Esophagus (tissue), 2 donors: ENCODE results near the gene TENT4B. TPM values are rescaled to one million over a fixed set of nuclear protein-coding genes. Genes with fewer than 3 reads are reported as not detected.
A peak's percentile ranks its signal among the peaks of the same experiment; 100 is the strongest.

Experiments
- H3K27ac ChIP-seq, 2 donors: one replicate each; pipeline ENCODE4 v1.5.1; 2013; ENCODE audit warnings: low read depth in 2 of 2, mild to moderate bottlenecking in 2 of 2, inconsistent platforms in 1 of 2, low read length in 1 of 2, moderate library complexity in 1 of 2
- H3K27me3 ChIP-seq, 2 donors: one replicate each; pipeline ENCODE4 v1.6.1; 2013; ENCODE audit warnings: low read length in 2 of 2, control low read depth in 1 of 2, mild to moderate bottlenecking in 1 of 2; ENCODE audit not compliant: insufficient read depth in 2 of 2, control insufficient read depth in 1 of 2
- H3K36me3 ChIP-seq, 2 donors: one replicate each; pipeline ENCODE4 v1.6.1; 2013; ENCODE audit warnings: low read length in 1 of 2; ENCODE audit not compliant: control insufficient read depth in 2 of 2, insufficient read depth in 2 of 2
- H3K4me1 ChIP-seq, 2 donors: one replicate each; pipeline ENCODE4 v1.6.1; 2013; ENCODE audit warnings: low read length in 1 of 2; ENCODE audit not compliant: control insufficient read depth in 2 of 2, insufficient read depth in 2 of 2
- H3K4me3 ChIP-seq, 2 donors: one replicate each; pipeline ENCODE4 v1.5.1; 2013; ENCODE audit warnings: low read length in 2 of 2, mild to moderate bottlenecking in 2 of 2, low read depth in 1 of 2, moderate library complexity in 1 of 2
- H3K9me3 ChIP-seq, 2 donors: one replicate each; pipeline ENCODE4 v1.6.1; 2013; ENCODE audit warnings: mild to moderate bottlenecking in 2 of 2, low read depth in 1 of 2, low read length in 1 of 2, moderate library complexity in 1 of 2; ENCODE audit not compliant: control insufficient read depth in 2 of 2, insufficient read depth in 1 of 2
- WGBS, 2 donors: extraction: QIAGEN DNeasy Blood & Tissue Kit; methylation state at CpG; one replicate each; pipeline ENCODE4 v1.1.7; 2013; 5-methylcytosine and 5-hydroxymethylcytosine counted together
- polyA plus RNA-seq, 2 donors: library from polyadenylated mRNA; stranded (reverse); fragments of 200-250 nt; gene quantifications; one replicate each; pipeline ENCODE4 v1.2.3, GENCODE V29; 2013
- donor health status: healthy with polysubstance abuse.
- donor health status: Bipolar disorder and iron deficiency.

The TENT4B gene
- polyA plus RNA-seq, 2 donors: 2.6 to 3.0 TPM

- H3K27me3 ChIP-seq: no peaks in the 10 kb centered on the region
- peak overlapping the region in 1 of 2 donors; percentile 8 for H3K27ac ChIP-seq
- peaks cover 0 to 2% of the 10 kb centered on the region in 2 donors for H3K36me3 ChIP-seq
- 43 to 48% methylated on average over 23 of the region's 23 CpGs for WGBS, 2 donors
- H3K4me1 ChIP-seq: peaks cover 0 to 6% of the 10 kb centered on the region in 2 donors
- no peak overlapping the region for H3K4me3 ChIP-seq
- H3K9me3 ChIP-seq: no peaks in the 10 kb centered on the region
Measured at GRCh38 chr16:50259334-50260205, 106.5 kb downstream of the TENT4B start.

- Histone ChIP-seq H3K27me3 (no peaks in the 10 kb centered on the region), H3K9me3 (no peaks in the 10 kb centered on the region), H3K27ac (no peak overlapping the region), H3K4me1 (peaks cover 0 to 7% of the 10 kb centered on the region in 2 donors), H3K4me3 (no peak overlapping the region), H3K36me3 (peaks cover 0 to 2% of the 10 kb centered on the region in 2 donors)
- WGBS, 2 donors: 87 to 93% methylated on average over 9 of the region's 9 CpGs
Measured at GRCh38 chr16:50260206-50261159, 107.4 kb downstream of the TENT4B start.

GRCh38 chr16:50261160-50261706 lies 108.1 kb downstream of the TENT4B start:
- H3K27me3 ChIP-seq: no peaks in the 10 kb centered on the region
- no peak overlapping the region for H3K4me3 ChIP-seq
- 81 to 84% methylated on average over 9 of the region's 9 CpGs for WGBS, 2 donors
- no peak overlapping the region for H3K27ac ChIP-seq
- peaks cover 0 to 2% of the 10 kb centered on the region in 2 donors for H3K36me3 ChIP-seq
- peaks cover 3 to 13% of the 10 kb centered on the region in 2 donors for H3K4me1 ChIP-seq
- no peaks in the 10 kb centered on the region for H3K9me3 ChIP-seq

GRCh38 chr16:50261707-50262235 lies 108.7 kb downstream of the TENT4B start:
- H3K9me3 ChIP-seq: no peaks in the 10 kb centered on the region
- H3K36me3 ChIP-seq: peaks cover 0 to 2% of the 10 kb centered on the region in 2 donors
- H3K27ac ChIP-seq: no peak overlapping the region
- 60 to 66% methylated on average over 11 of the region's 11 CpGs for WGBS, 2 donors
- peaks cover 7 to 16% of the 10 kb centered on the region in 2 donors for H3K4me1 ChIP-seq
- no peak overlapping the region for H3K4me3 ChIP-seq
- no peaks in the 10 kb centered on the region for H3K27me3 ChIP-seq

- Histone ChIP-seq H3K4me1 (peaks cover 7 to 16% of the 10 kb centered on the region in 2 donors), H3K4me3 (no peak overlapping the region), H3K9me3 (no peaks in the 10 kb centered on the region), H3K36me3 (peaks cover 0 to 2% of the 10 kb centered on the region in 2 donors), H3K27ac (no peak overlapping the region), H3K27me3 (no peaks in the 10 kb centered on the region)
- WGBS, 2 donors: 85 to 87% methylated on average over 16 of the region's 16 CpGs
Measured at GRCh38 chr16:50263060-50263909, 110.2 kb downstream of the TENT4B start.

- H3K4me1 ChIP-seq: peaks cover 7 to 16% of the 10 kb centered on the region in 2 donors
- no peaks in the 10 kb centered on the region for H3K27me3 ChIP-seq
- no peaks in the 10 kb centered on the region for H3K9me3 ChIP-seq
- WGBS, 2 donors: 80 to 85% methylated on average over 7 of the region's 8 CpGs
- peaks cover 0 to 2% of the 10 kb centered on the region in 2 donors for H3K36me3 ChIP-seq
- no peak overlapping the region for H3K4me3 ChIP-seq
- no peak overlapping the region for H3K27ac ChIP-seq
Measured at GRCh38 chr16:50263940-50264929, 111.1 kb downstream of the TENT4B start.

GRCh38 chr16:50265260-50265659 lies 112.2 kb downstream of the TENT4B start:
- H3K9me3 ChIP-seq: no peaks in the 10 kb centered on the region
- peaks cover 0 to 2% of the 10 kb centered on the region in 2 donors for H3K36me3 ChIP-seq
- WGBS, 2 donors: 56 to 66% methylated on average over 2 of the region's 2 CpGs
- H3K27me3 ChIP-seq: no peaks in the 10 kb centered on the region
- H3K27ac ChIP-seq: peak overlapping the region in 1 of 2 donors; percentile 22
- H3K4me3 ChIP-seq: no peak overlapping the region
- peaks cover 7 to 12% of the 10 kb centered on the region in 2 donors for H3K4me1 ChIP-seq
